H1 (cell line): ENCODE data around the gene GSDMA. TPM values are rescaled to one million over a fixed set of nuclear protein-coding genes. Genes with fewer than 3 reads are reported as not detected.

Experiments used
- CTCF ChIA-PET: fragments of 300-600 bp; sonication (Branson Sonifier 250); formaldehyde crosslinking; loops from one replicate; lab custom pipeline; 2021; ENCODE audit not compliant: partially characterized antibody; lab: Charles Lee
- POLR2A ChIA-PET: fragments of 300-600 bp; sonication (Branson Sonifier 250); formaldehyde crosslinking; loops from one replicate; lab custom pipeline; 2021; ENCODE audit warnings: inconsistent platforms; ENCODE audit not compliant: partially characterized antibody; lab: Charles Lee
- DNase-seq, 2 experiments: peaks; one replicate each; pipeline versions ENCODE4 v3.0.0 to v3.0.0-alpha.2; 2010 to 2022; ENCODE audit warnings: low spot score in 2 of 2, low read depth in 1 of 2, mixed read lengths in 1 of 2
- FAIRE-seq: peaks from 2 replicates; lab custom pipeline; 2011; peaks lifted over from hg19 to GRCh38; lab: Jason Lieb, UNC
- H2AFZ ChIP-seq: 2 replicates; pipeline ENCODE4 v1.8.1; 2012; ENCODE audit warnings: low read length, inconsistent platforms
- H2AK5ac ChIP-seq: 2 replicates; pipeline ENCODE4 v1.6.1; 2013; ENCODE audit warnings: low read depth, low read length
- H2BK120ac ChIP-seq: replicated peaks from 2 replicates; pipeline ENCODE3; 2013; ENCODE audit warnings: low read depth, low read length, inconsistent platforms
- H2BK12ac ChIP-seq: 2 replicates; pipeline ENCODE4 v1.6.1; 2013; ENCODE audit warnings: low read depth, low read length
- H2BK15ac ChIP-seq: 2 replicates; pipeline ENCODE4 v1.6.1; 2013; ENCODE audit warnings: low read length
- H2BK20ac ChIP-seq: 2 replicates; pipeline ENCODE4 v1.6.1; 2013; ENCODE audit warnings: low read length
- H2BK5ac ChIP-seq: 2 replicates; pipeline ENCODE4 v1.6.1; 2013; ENCODE audit warnings: low read depth, low read length
- H3K14ac ChIP-seq: 2 replicates; pipeline ENCODE4 v1.6.1; 2013; ENCODE audit warnings: inconsistent platforms; ENCODE audit not compliant: insufficient read length
- H3K18ac ChIP-seq: 2 replicates; pipeline ENCODE4 v1.6.1; 2013; ENCODE audit warnings: low read length; ENCODE audit errors: extremely low read depth
- H3K23ac ChIP-seq: 2 replicates; pipeline ENCODE4 v1.6.1; 2013; ENCODE audit warnings: inconsistent platforms; ENCODE audit not compliant: insufficient read length
- H3K23me2 ChIP-seq: 2 replicates; pipeline ENCODE4 v1.6.1; 2013; ENCODE audit warnings: low read depth, low read length
- H3K27ac ChIP-seq: 2 replicates; pipeline ENCODE4 v1.6.1; 2011; ENCODE audit warnings: low read depth, low read length, inconsistent platforms
- H3K27me3 ChIP-seq, 4 experiments: replicated peaks in 1 of 4; 1 replicate in 1 of 4; 2 replicates in 3 of 4; pipeline versions ENCODE4 v1.6.1 to v1.8.1; 2011 to 2013; ENCODE audit warnings: low read length in 3 of 4, mild to moderate bottlenecking in 3 of 4, inconsistent platforms in 2 of 4, mixed read lengths in 2 of 4, moderate library complexity in 1 of 4; ENCODE audit not compliant: control insufficient read depth in 3 of 4, insufficient read depth in 3 of 4; ENCODE audit errors: extremely low read depth in 1 of 4
- H3K36me3 ChIP-seq, 4 experiments: 2 replicates each; pipeline versions ENCODE4 v1.6.1 to v1.8.1; 2011 to 2013; ENCODE audit warnings: mild to moderate bottlenecking in 4 of 4, low read length in 3 of 4, moderate library complexity in 2 of 4, control low read depth in 1 of 4, inconsistent platforms in 1 of 4; ENCODE audit not compliant: insufficient read depth in 4 of 4, control insufficient read depth in 2 of 4
- H3K4ac ChIP-seq: replicated peaks from 2 replicates; pipeline ENCODE3; 2013; ENCODE audit warnings: low read length, low read depth, mixed read lengths, inconsistent platforms; ENCODE audit not compliant: insufficient read length
- H3K4me1 ChIP-seq, 4 experiments: replicated peaks in 1 of 4; 1 replicate in 1 of 4; 2 replicates in 3 of 4; pipeline versions ENCODE4 v1.6.1 to v1.8.1; 2011 to 2013; ENCODE audit warnings: low read length in 3 of 4, inconsistent platforms in 2 of 4, mixed read lengths in 1 of 4; ENCODE audit not compliant: insufficient read depth in 4 of 4, control insufficient read depth in 3 of 4
- H3K4me2 ChIP-seq, 2 experiments: 2 replicates each; pipeline versions ENCODE4 v1.6.1 to v1.8.1; 2011 to 2013; ENCODE audit warnings: low read depth in 2 of 2, low read length in 2 of 2, control low read depth in 1 of 2, inconsistent platforms in 1 of 2, mild to moderate bottlenecking in 1 of 2; ENCODE audit not compliant: insufficient read depth in 1 of 2
- H3K4me3 ChIP-seq, 4 experiments: fragments of 200-600, 300-600 bp in 1 of 4; sonication (generic), shearing (Covaris generic), sonication (Bioruptor Twin) in 1 of 4; 2 replicates each; pipeline versions ENCODE4 v1.5.1 to v1.8.1; 2011 to 2016; ENCODE audit warnings: low read length in 4 of 4, low read depth in 3 of 4, control low read depth in 2 of 4, inconsistent platforms in 2 of 4, mild to moderate bottlenecking in 2 of 4, mixed read lengths in 1 of 4, moderate library complexity in 1 of 4; ENCODE audit not compliant: insufficient read depth in 2 of 4; ENCODE audit errors: extremely low read depth in 1 of 4
- H3K56ac ChIP-seq: replicated peaks from 2 replicates; pipeline ENCODE3; 2013; ENCODE audit warnings: low read depth, mild to moderate bottlenecking, mixed read lengths, low read length, inconsistent platforms; ENCODE audit not compliant: insufficient read length
- H3K79me1 ChIP-seq: 2 replicates; pipeline ENCODE4 v1.6.1; 2013; ENCODE audit warnings: low read depth, low read length, control low read depth
- H3K79me2 ChIP-seq, 2 experiments: 2 replicates each; pipeline versions ENCODE4 v1.6.1 to v1.8.1; 2012 to 2013; ENCODE audit warnings: low read length in 2 of 2, mild to moderate bottlenecking in 2 of 2, inconsistent platforms in 1 of 2; ENCODE audit not compliant: insufficient read depth in 2 of 2, control insufficient read depth in 1 of 2
- H3K9ac ChIP-seq, 4 experiments: replicated peaks in 1 of 4; 1 replicate in 1 of 4; 2 replicates in 3 of 4; pipeline versions ENCODE4 v1.6.1 to v1.8.1; 2011 to 2013; ENCODE audit warnings: low read depth in 3 of 4, low read length in 3 of 4, control low read depth in 2 of 4, mild to moderate bottlenecking in 2 of 4, moderate library complexity in 2 of 4, inconsistent platforms in 1 of 4; ENCODE audit errors: extremely low read depth in 1 of 4
- H3K9me3 ChIP-seq, 2 experiments: 2 replicates each; pipeline versions ENCODE4 v1.6.1 to v1.8.1; 2012 to 2013; ENCODE audit warnings: mild to moderate bottlenecking in 2 of 2, moderate library complexity in 2 of 2, control low read depth in 1 of 2, inconsistent platforms in 1 of 2, low read depth in 1 of 2, low read length in 1 of 2, mixed read lengths in 1 of 2; ENCODE audit not compliant: insufficient read depth in 2 of 2
- H4K20me1 ChIP-seq, 2 experiments: replicated peaks in 1 of 2; 2 replicates each; pipeline versions ENCODE3 to v1.8.1; 2011 to 2013; ENCODE audit warnings: inconsistent platforms in 2 of 2, low read length in 2 of 2, mild to moderate bottlenecking in 1 of 2; ENCODE audit not compliant: insufficient read depth in 2 of 2, control insufficient read depth in 1 of 2
- H4K5ac ChIP-seq: 2 replicates; pipeline ENCODE4 v1.6.1; 2013; ENCODE audit warnings: low read length, low read depth, mixed read lengths, inconsistent platforms; ENCODE audit not compliant: insufficient read length
- H4K8ac ChIP-seq: 2 replicates; pipeline ENCODE4 v1.8.0; 2013; ENCODE audit warnings: mild to moderate bottlenecking, moderate library complexity, low read length, inconsistent platforms; ENCODE audit not compliant: insufficient read depth; ENCODE audit errors: extremely low read depth
- H4K91ac ChIP-seq: replicated peaks from 2 replicates; pipeline ENCODE3; 2013; ENCODE audit warnings: low read length, mixed read lengths, inconsistent platforms; ENCODE audit not compliant: insufficient read length
- EP300 ChIP-seq, 2 experiments: IDR thresholded peaks; 1 replicate in 1 of 2; 2 replicates in 1 of 2; pipeline ENCODE4 v1.6.1; 2011 to 2012; ENCODE audit warnings: low read depth in 2 of 2, low read length in 2 of 2, mild to moderate bottlenecking in 2 of 2, borderline replicate concordance in 1 of 2, inconsistent platforms in 1 of 2, moderate library complexity in 1 of 2
- FOSL1 ChIP-seq: IDR thresholded peaks from 2 replicates; pipeline ENCODE4 v1.6.1; 2011; ENCODE audit warnings: mild to moderate bottlenecking, low read depth, low read length, moderate library complexity; ENCODE audit not compliant: insufficient read depth
- HDAC6 ChIP-seq: IDR thresholded peaks from one replicate; pipeline ENCODE4 v1.7.1; 2012; ENCODE audit warnings: low read depth, mild to moderate bottlenecking, inconsistent platforms, low read length, moderate library complexity
- JUND ChIP-seq: IDR thresholded peaks from 2 replicates; pipeline ENCODE4 v1.6.1; 2011; ENCODE audit warnings: mild to moderate bottlenecking, improper control_type of control experiment, low read length
- KDM4A ChIP-seq: IDR thresholded peaks from one replicate; pipeline ENCODE4 v1.7.1; 2012; ENCODE audit warnings: low read depth, mild to moderate bottlenecking, moderate library complexity, low read length, inconsistent platforms; ENCODE audit not compliant: severe bottlenecking
- KDM5A ChIP-seq: fragments of 200-600 bp; IDR thresholded peaks from 2 replicates; pipeline ENCODE4 v1.7.1; 2012; ENCODE audit warnings: mild to moderate bottlenecking, low read length, inconsistent platforms, mixed read lengths
- RAD21 ChIP-seq, 2 experiments: IDR thresholded peaks in 1 of 2; conservative IDR thresholded peaks in 1 of 2; 2 replicates each; pipeline ENCODE4 v1.6.1; 2011; ENCODE audit warnings: low read depth in 2 of 2, low read length in 2 of 2, improper control_type of control experiment in 1 of 2, inconsistent platforms in 1 of 2, mild to moderate bottlenecking in 1 of 2, moderate library complexity in 1 of 2
- RBBP5 ChIP-seq: IDR thresholded peaks from 2 replicates; pipeline ENCODE4 v1.7.1; 2012; ENCODE audit warnings: low read depth, mild to moderate bottlenecking, inconsistent platforms, low read length, moderate library complexity, borderline replicate concordance
- RXRA ChIP-seq: IDR thresholded peaks from 2 replicates; pipeline ENCODE4 v1.6.1; 2011; ENCODE audit warnings: low read depth, mild to moderate bottlenecking, low read length, moderate library complexity; ENCODE audit not compliant: insufficient read depth
- SP2 ChIP-seq: IDR thresholded peaks from 2 replicates; pipeline ENCODE4 v1.6.1; 2012; ENCODE audit warnings: mild to moderate bottlenecking, low read length, inconsistent platforms
- TEAD4 ChIP-seq: IDR thresholded peaks from 2 replicates; pipeline ENCODE4 v1.6.1; 2012; ENCODE audit warnings: low read depth, low read length, inconsistent platforms, mixed read lengths
- WGBS, 2 experiments: shearing (Covaris generic) in 1 of 2; methylation state at CpG; one replicate each; pipeline versions ENCODE4 v1.1.6 to v1.1.7; 2013 to 2015; ENCODE audit warnings: low lambda C conversion rate in 2 of 2, mixed read lengths in 2 of 2, inconsistent platforms in 1 of 2, low coverage in 1 of 2, missing lambda C conversion rate in 1 of 2; ENCODE audit not compliant: insufficient replicate concordance in 2 of 2, insufficient coverage in 1 of 2, insufficient read length in 1 of 2; ENCODE audit errors: extremely low coverage in 1 of 2, missing lambda C conversion rate in 1 of 2; 5-methylcytosine and 5-hydroxymethylcytosine counted together
- polyA plus RNA-seq, 7 experiments: library from polyadenylated mRNA; depleted of rRNA in 3 of 7; stranded (reverse) in 5 of 7; unstranded in 2 of 7; fragments of >200 nt in 5 of 7; fragments of 200-250 nt in 2 of 7; gene quantifications; 1 replicate in 5 of 7; 2 replicates in 1 of 7; 4 replicates in 1 of 7; pipeline versions ENCODE4 v1.2.1 to v1.2.3, GENCODE V29; 2011 to 2013; ENCODE audit warnings: missing spikeins in 2 of 7, mixed read lengths in 2 of 7
- total RNA-seq: library from RNA; stranded (reverse); fragmentation: NEBNext Ultra II Directional; extraction: Animal tissue kit (Norgen Biotek cat#: 25700); gene quantifications from 2 replicates; pipeline ENCODE4 v1.2.1, GENCODE V29; 2021

Gene GSDMA
- total and polyA plus RNA-seq, 2 of the 8 experiments (the other 6 are each of a cell fraction or from before 2014, with no cell fraction given): 0.03 TPM; not detected in 1

- Histone ChIP-seq H3K79me2 (no peaks in the 10 kb centered on the region), H2AFZ (no peak overlapping the region), H4K8ac (no peak overlapping the region), H3K4me3 (no peak overlapping the region), H3K27me3 (no peaks in the 10 kb centered on the region; a peak in 1 of 7 replicates), H3K23me2 (0 out of 2 replicates have a peak, but pooled peaks cover 2% of the 10 kb centered on the region), H4K20me1 (no peaks in the 10 kb centered on the region), H3K4me1 (peaks cover 0 to 7% (median 4%) of the 10 kb centered on the region in 4 experiments; a peak in 5 of 7 replicates), H4K5ac (no peak overlapping the region), H3K18ac (no peak overlapping the region), H3K79me1 (no peaks in the 10 kb centered on the region), H3K9ac (no peak overlapping the region), H2BK20ac (no peak overlapping the region), H2BK15ac (no peak overlapping the region), H2BK5ac (no peak overlapping the region), H2AK5ac (no peak overlapping the region), H2BK120ac (no peak overlapping the region), H3K4ac (no peak overlapping the region), H3K4me2 (no peak overlapping the region), H3K9me3 (no peaks in the 10 kb centered on the region), H3K36me3 (no peaks in the 10 kb centered on the region), H4K91ac (no peak overlapping the region), H3K27ac (no peak overlapping the region), H3K23ac (no peak overlapping the region), H3K56ac (no peak overlapping the region), H3K14ac (no peak overlapping the region), H2BK12ac (no peak overlapping the region)
- WGBS, 2 experiments: 73% methylated on average over 3 of the region's 3 CpGs; no CpG with 5 or more reads in 1 of the 2 experiments
- FAIRE-seq: no peak
- DNase-seq: no peak
- ChIA-PET CTCF (interaction anchor here (1.8 kb wide), 1 partner anchor 9 kb away, joined by 6 read pairs; no protein-coding TSS in a partner anchor), POLR2A (no interaction called here)
- TF ChIP-seq SP2 (no peak), RAD21 (IDR thresholded peaks at IDR 0.05 in 1 of 2, conservative IDR thresholded peaks at IDR 0.05 in 1 of 2; ENCODE audit: low read depth in 2 of 2, low read length in 2 of 2) (no peak), HDAC6 (no peak), RBBP5 (no peak), RXRA (no peak), JUND (no peak), KDM4A (no peak), FOSL1 (no peak), TEAD4 (no peak), EP300 (IDR thresholded peaks at IDR 0.05; ENCODE audit: borderline replicate concordance in 1 of 2, low read depth in 2 of 2, low read length in 2 of 2) (no peak), KDM5A (no peak)
Observed at GRCh38 chr17:39935909-39936308, 26.9 kb upstream of the GSDMA start.
